AG10803 (cell line): ENCODE results near the gene ARFIP1.

Source experiments
- DNase-seq: peaks from one replicate; pipeline ENCODE4 v3.0.0; 2010; ENCODE audit warnings: low read depth
- H3K4me3 ChIP-seq: 2 replicates; pipeline ENCODE4 v1.5.1; 2011; ENCODE audit warnings: mild to moderate bottlenecking, low read length, control low read depth
- TF ChIP-seq, protein P1 (sequence below): conservative IDR thresholded peaks from 2 replicates; pipeline ENCODE4 v1.5.1; 2011; ENCODE audit warnings: mild to moderate bottlenecking, low read length, control low read depth, inconsistent platforms

ARFIP1 gene

DNA sequence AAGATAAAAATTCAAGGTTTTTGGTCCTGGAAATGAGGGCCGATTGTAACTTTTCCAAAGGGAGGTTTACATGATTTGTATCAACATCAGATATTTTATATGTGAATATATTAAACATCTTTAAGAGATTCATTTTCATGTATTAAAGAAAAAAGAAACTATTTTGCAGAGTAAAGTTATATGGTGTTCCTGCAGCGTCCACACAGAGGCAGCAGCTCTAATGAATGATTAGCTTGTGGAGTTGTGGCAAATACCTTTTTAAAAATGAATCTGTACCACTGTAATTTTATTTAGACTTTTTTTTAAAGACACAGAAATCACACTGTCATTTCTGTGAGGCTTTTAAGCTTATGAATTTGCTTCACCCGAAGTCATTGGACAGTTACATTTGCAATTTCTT lies 130.8 kb downstream of the ARFIP1 start:
- TF ChIP-seq, protein P1, sequence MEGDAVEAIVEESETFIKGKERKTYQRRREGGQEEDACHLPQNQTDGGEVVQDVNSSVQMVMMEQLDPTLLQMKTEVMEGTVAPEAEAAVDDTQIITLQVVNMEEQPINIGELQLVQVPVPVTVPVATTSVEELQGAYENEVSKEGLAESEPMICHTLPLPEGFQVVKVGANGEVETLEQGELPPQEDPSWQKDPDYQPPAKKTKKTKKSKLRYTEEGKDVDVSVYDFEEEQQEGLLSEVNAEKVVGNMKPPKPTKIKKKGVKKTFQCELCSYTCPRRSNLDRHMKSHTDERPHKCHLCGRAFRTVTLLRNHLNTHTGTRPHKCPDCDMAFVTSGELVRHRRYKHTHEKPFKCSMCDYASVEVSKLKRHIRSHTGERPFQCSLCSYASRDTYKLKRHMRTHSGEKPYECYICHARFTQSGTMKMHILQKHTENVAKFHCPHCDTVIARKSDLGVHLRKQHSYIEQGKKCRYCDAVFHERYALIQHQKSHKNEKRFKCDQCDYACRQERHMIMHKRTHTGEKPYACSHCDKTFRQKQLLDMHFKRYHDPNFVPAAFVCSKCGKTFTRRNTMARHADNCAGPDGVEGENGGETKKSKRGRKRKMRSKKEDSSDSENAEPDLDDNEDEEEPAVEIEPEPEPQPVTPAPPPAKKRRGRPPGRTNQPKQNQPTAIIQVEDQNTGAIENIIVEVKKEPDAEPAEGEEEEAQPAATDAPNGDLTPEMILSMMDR = no peak; the same call in 1 of the 2 replicates
- no peak for DNase-seq
- H3K4me3 ChIP-seq = no peak overlapping the region

DNA sequence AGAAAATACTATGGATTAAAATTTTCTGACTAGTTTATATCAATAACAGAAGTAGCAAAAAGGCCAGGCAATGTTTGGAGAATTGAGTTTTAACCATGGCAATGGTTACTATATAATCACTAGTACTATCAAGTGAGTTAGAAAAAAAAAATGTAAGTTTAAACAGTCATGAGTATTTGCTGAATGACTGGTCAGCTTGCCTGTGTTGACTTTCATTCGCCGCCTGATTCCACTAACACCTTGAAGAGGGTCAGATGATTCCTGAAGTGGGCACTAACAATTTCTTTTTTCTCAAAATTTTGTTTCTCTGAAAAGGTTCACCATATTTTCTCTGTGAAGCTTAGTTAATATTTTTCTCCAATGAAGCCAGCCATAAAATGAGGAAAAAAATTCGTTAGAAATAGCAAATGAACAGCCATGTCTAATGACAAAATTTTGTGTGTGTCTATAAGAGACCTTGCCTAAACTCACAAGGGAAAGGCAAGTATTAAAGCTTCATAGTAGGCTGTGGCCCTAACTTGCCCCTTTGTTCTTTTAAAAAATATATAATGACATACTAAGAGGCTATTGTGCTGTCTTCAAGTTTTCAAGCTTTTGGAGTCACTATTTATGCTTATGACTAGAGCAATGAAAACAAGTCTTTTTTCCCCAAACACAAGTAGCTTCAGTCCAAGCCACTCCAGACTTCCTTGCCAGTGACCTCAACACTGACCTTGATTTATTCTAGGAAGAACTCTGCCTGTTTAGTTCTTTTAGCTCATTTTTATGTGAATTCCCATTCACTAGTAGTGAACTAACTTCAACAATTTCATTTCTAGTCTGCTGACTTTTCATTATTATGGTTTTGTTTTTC lies 138.0 kb downstream of the ARFIP1 start:
- TF ChIP-seq, protein P1 = no peak
- no peak for DNase-seq
- H3K4me3 ChIP-seq = no peak overlapping the region

DNA sequence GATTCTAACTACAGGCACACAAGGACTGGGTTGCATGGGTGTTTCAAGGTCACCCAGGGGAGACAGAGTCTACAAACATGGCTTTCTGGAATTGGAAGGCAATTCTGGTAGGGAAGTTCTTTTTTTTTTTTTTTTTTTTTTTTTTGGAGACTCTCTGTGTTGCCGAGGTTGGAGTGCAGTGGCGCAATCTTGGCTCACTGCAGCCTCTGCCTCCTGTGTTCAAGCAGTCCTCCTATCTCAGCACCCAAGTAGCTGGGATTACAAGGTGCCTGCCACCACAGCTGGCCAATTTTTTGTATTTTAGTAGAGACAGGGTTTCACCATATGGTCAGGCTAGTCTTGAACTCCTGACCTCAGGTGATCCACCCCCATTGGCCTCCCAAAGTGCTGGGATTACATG lies 140.1 kb downstream of the ARFIP1 start:
- TF ChIP-seq, protein P1 = no peak
- H3K4me3 ChIP-seq = no peak overlapping the region
- DNase-seq = no peak

DNA sequence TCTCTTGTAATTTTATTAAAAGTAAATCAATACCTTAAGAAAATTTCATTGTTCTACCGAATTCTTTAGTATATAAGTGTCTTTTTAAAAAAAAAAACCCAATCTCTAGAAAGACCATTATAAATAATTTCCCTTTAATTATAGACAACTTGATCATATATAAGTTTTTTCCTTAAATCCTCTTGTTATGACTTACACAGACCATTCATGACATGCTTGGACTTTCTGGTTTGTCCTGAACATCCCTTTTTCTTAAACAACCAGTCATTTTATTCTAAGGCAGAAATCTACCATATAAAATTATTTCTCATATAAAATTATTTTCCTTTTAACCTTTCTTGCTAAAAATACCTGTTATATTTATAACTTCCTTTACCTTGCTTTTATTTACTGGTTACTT lies 141.0 kb downstream of the ARFIP1 start:
- no peak overlapping the region for H3K4me3 ChIP-seq
- DNase-seq = no peak
- TF ChIP-seq, protein P1 = no peak

- no peak overlapping the region for H3K4me3 ChIP-seq
- TF ChIP-seq, protein P1 = no peak
- no peak for DNase-seq
Observed at GRCh38 chr4:152921284-152921683, 141.5 kb downstream of the ARFIP1 start.

DNA sequence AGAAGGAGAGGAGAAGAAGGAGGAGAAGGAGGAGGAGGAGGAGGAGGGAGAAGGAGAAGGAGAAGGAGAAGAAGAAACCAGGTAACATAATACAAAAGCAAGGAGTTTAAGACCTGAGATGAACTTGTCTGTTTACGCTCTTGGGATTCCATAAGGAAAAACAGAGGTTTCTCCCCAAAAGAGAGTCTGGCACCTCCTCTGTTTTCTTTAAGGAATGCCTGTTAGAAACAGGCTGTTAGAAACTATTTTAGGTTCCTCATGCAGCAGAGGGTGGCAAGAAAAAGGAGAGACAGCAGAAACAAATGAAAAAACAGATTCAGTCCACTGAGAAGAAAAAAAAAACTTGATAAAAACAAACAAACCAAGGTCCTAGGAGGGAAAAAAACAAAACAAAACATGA lies 146.1 kb downstream of the ARFIP1 start:
- no peak for DNase-seq
- H3K4me3 ChIP-seq = no peak overlapping the region
- TF ChIP-seq, protein P1 = no peak

GRCh38 chr4:152926959-152927358 lies 147.2 kb downstream of the ARFIP1 start:
- DNase-seq = no peak
- H3K4me3 ChIP-seq = no peak overlapping the region
- TF ChIP-seq, protein P1 = no peak
